Loucy (cell line): ENCODE measurements around the gene SIGLEC7.

Experiments
- H2AFZ ChIP-seq: fragments of 200-600 bp; sonication (generic); 2 replicates; pipeline ENCODE4 v1.6.0; 2016; ENCODE audit warnings: antibody characterized with exemption, mild to moderate bottlenecking, low read length, moderate library complexity
- H3F3A ChIP-seq: fragments of 200-600 bp; 2 replicates; pipeline ENCODE4 v1.6.0; 2016; ENCODE audit warnings: antibody characterized with exemption, low read depth, mild to moderate bottlenecking
- H3K27me3 ChIP-seq: fragments of 200-600 bp; sonication (generic); 2 replicates; pipeline ENCODE4 v1.6.1; 2014; ENCODE audit warnings: low read length, mild to moderate bottlenecking; ENCODE audit not compliant: insufficient read depth, poor library complexity, severe bottlenecking
- H3K36me3 ChIP-seq: fragments of 200-600 bp; sonication (generic); 2 replicates; pipeline ENCODE4 v1.6.1; 2016; ENCODE audit warnings: low read length; ENCODE audit not compliant: insufficient read depth
- H3K4me1 ChIP-seq: fragments of 200-600 bp; sonication (generic); 2 replicates; pipeline ENCODE4 v1.5.1; 2014; ENCODE audit warnings: low read length, mild to moderate bottlenecking; ENCODE audit not compliant: insufficient read depth, poor library complexity, severe bottlenecking
- H3K4me2 ChIP-seq: fragments of 200-600 bp; sonication (generic); 2 replicates; pipeline ENCODE4 v1.6.0; 2014; ENCODE audit warnings: antibody characterized with exemption, low read length, low read depth, mild to moderate bottlenecking; ENCODE audit not compliant: poor library complexity, severe bottlenecking
- H3K4me3 ChIP-seq: fragments of 200-600 bp; sonication (generic); 2 replicates; pipeline ENCODE4 v1.5.1; 2014; ENCODE audit warnings: low read length, mild to moderate bottlenecking, mixed read lengths; ENCODE audit not compliant: poor library complexity, severe bottlenecking
- H3K79me2 ChIP-seq: fragments of 200-600 bp; sonication (generic); 2 replicates; pipeline ENCODE4 v1.6.1; 2014; ENCODE audit warnings: low read length; ENCODE audit not compliant: insufficient read depth
- H3K9ac ChIP-seq: fragments of 200-600 bp; sonication (generic); 2 replicates; pipeline ENCODE4 v1.6.0; 2014; ENCODE audit warnings: mild to moderate bottlenecking, low read depth, low read length, moderate library complexity; ENCODE audit not compliant: poor library complexity, severe bottlenecking
- H3K9me2 ChIP-seq: fragments of 200-600 bp; sonication (generic); replicated peaks from 2 replicates; pipeline ENCODE4 v1.6.1; 2016; ENCODE audit warnings: low read depth, low read length, mixed read lengths
- H3K9me3 ChIP-seq: fragments of 200-600 bp; sonication (generic); 2 replicates; pipeline ENCODE4 v1.6.1; 2014; ENCODE audit warnings: mild to moderate bottlenecking, antibody characterized with exemption, low read length, low read depth; ENCODE audit not compliant: insufficient read depth
- H4K20me1 ChIP-seq: fragments of 200-600 bp; sonication (generic); 2 replicates; pipeline ENCODE4 v1.6.0; 2014; ENCODE audit warnings: antibody characterized with exemption, low read length, mild to moderate bottlenecking; ENCODE audit not compliant: insufficient read depth, poor library complexity, severe bottlenecking
- EZH2phosphoT487 ChIP-seq: fragments of 200-600 bp; IDR thresholded peaks from 2 replicates; pipeline ENCODE4 v1.6.1; 2018; ENCODE audit warnings: antibody characterized with exemption, mild to moderate bottlenecking, moderate library complexity, borderline replicate concordance
- TF ChIP-seq, protein P1 (sequence below): fragments of 200-600 bp; sonication (generic); conservative IDR thresholded peaks from 2 replicates; pipeline ENCODE4 v1.5.1; 2014; ENCODE audit warnings: mild to moderate bottlenecking, antibody characterized with exemption, low read length

The SIGLEC7 gene

GRCh38 chr19:51114087-51114729 lies 27.9 kb upstream of the SIGLEC7 start:
- no peak overlapping the region for H3K4me3 ChIP-seq
- H4K20me1 ChIP-seq = no peaks in the 10 kb centered on the region
- no peaks in the 10 kb centered on the region for H3K27me3 ChIP-seq
- H3K4me1 ChIP-seq = no peaks in the 10 kb centered on the region
- H3K9me2 ChIP-seq = no peaks in the 10 kb centered on the region
- no peaks in the 10 kb centered on the region for H3K36me3 ChIP-seq
- H3K4me2 ChIP-seq = no peak overlapping the region
- H2AFZ ChIP-seq = no peak overlapping the region
- no peaks in the 10 kb centered on the region for H3K9me3 ChIP-seq
- H3F3A ChIP-seq = no peaks in the 10 kb centered on the region
- no peak overlapping the region for H3K9ac ChIP-seq
- H3K79me2 ChIP-seq = no peaks in the 10 kb centered on the region
- TF ChIP-seq, protein P1, sequence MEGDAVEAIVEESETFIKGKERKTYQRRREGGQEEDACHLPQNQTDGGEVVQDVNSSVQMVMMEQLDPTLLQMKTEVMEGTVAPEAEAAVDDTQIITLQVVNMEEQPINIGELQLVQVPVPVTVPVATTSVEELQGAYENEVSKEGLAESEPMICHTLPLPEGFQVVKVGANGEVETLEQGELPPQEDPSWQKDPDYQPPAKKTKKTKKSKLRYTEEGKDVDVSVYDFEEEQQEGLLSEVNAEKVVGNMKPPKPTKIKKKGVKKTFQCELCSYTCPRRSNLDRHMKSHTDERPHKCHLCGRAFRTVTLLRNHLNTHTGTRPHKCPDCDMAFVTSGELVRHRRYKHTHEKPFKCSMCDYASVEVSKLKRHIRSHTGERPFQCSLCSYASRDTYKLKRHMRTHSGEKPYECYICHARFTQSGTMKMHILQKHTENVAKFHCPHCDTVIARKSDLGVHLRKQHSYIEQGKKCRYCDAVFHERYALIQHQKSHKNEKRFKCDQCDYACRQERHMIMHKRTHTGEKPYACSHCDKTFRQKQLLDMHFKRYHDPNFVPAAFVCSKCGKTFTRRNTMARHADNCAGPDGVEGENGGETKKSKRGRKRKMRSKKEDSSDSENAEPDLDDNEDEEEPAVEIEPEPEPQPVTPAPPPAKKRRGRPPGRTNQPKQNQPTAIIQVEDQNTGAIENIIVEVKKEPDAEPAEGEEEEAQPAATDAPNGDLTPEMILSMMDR = no peak
- TF ChIP-seq EZH2phosphoT487 = no peak

GRCh38 chr19:51116736-51117286 lies 25.3 kb upstream of the SIGLEC7 start:
- H3K79me2 ChIP-seq = no peaks in the 10 kb centered on the region
- H3F3A ChIP-seq = no peaks in the 10 kb centered on the region
- no peaks in the 10 kb centered on the region for H4K20me1 ChIP-seq
- H3K9me2 ChIP-seq = no peaks in the 10 kb centered on the region
- H3K4me2 ChIP-seq = no peak overlapping the region
- H3K36me3 ChIP-seq = no peaks in the 10 kb centered on the region
- no peak overlapping the region for H2AFZ ChIP-seq
- TF ChIP-seq, protein P1 = no peak
- no peak for TF ChIP-seq EZH2phosphoT487
- no peak overlapping the region for H3K4me3 ChIP-seq
- H3K27me3 ChIP-seq = no peaks in the 10 kb centered on the region
- H3K4me1 ChIP-seq = no peaks in the 10 kb centered on the region
- no peaks in the 10 kb centered on the region for H3K9me3 ChIP-seq
- no peak overlapping the region for H3K9ac ChIP-seq

GRCh38 chr19:51119101-51119500 lies 23.0 kb upstream of the SIGLEC7 start:
- H3F3A ChIP-seq = no peaks in the 10 kb centered on the region
- no peaks in the 10 kb centered on the region for H3K9me3 ChIP-seq
- H3K4me2 ChIP-seq = no peak overlapping the region
- no peaks in the 10 kb centered on the region for H3K79me2 ChIP-seq
- no peaks in the 10 kb centered on the region for H3K27me3 ChIP-seq
- no peaks in the 10 kb centered on the region for H3K36me3 ChIP-seq
- H3K9me2 ChIP-seq = no peaks in the 10 kb centered on the region
- no peak overlapping the region for H3K9ac ChIP-seq
- TF ChIP-seq, protein P1 = no peak
- no peak for TF ChIP-seq EZH2phosphoT487
- H3K4me3 ChIP-seq = no peak overlapping the region
- H3K4me1 ChIP-seq = no peaks in the 10 kb centered on the region
- H4K20me1 ChIP-seq = no peaks in the 10 kb centered on the region
- H2AFZ ChIP-seq = no peak overlapping the region
